Measurements from ENCODE around the gene FRS3.

The FRS3 gene

GRCh38 chr6:41734666-41735426 is 44.9 kb downstream of the FRS3 start:
- H3K79me1 ChIP-seq (ENCODE audit: low read length) = no peaks in the 10 kb centered on the region
- H2BK120ac ChIP-seq (ENCODE audit: low read depth, low read length) = no peak overlapping the region
- H3K9ac ChIP-seq (ENCODE audit: low read length) = peak overlapping the region; percentile 44
- H4K8ac ChIP-seq (ENCODE audit: low read depth, low read length) = no peak overlapping the region
- H3K27me3 ChIP-seq (ENCODE audit: insufficient read depth, low read length, poor library complexity) = no peaks in the 10 kb centered on the region
- no peak overlapping the region for H2BK5ac ChIP-seq (ENCODE audit: low read length)
- H3K4me2 ChIP-seq (ENCODE audit: low read length) = peak overlapping the region; percentile 71
- H3K23ac ChIP-seq (ENCODE audit: low read length) = no peak overlapping the region
- no CpG with 5 or more reads among the region's 76 CpGs for WGBS (ENCODE audit: extremely low coverage, insufficient coverage, low lambda C conversion rate)
- H2AK5ac ChIP-seq (ENCODE audit: low read length) = no peak overlapping the region
- peak; percentile 70 for DNase-seq
- peaks cover 6% of the 10 kb centered on the region for H3K4me1 ChIP-seq (ENCODE audit: control insufficient read depth, low read depth, low read length)
- H3K79me2 ChIP-seq (ENCODE audit: control insufficient read depth, insufficient read depth, low read length) = no peaks in the 10 kb centered on the region
- peak overlapping the region; percentile 78 for H3K56ac ChIP-seq (ENCODE audit: low read length)
- no peak overlapping the region for H3K4ac ChIP-seq (ENCODE audit: low read depth, low read length)
- H3K27ac ChIP-seq (ENCODE audit: low read depth, low read length) = no peak overlapping the region
- no peaks in the 10 kb centered on the region for H3K36me3 ChIP-seq (ENCODE audit: control insufficient read depth, insufficient read depth, low read length)
- H3K18ac ChIP-seq (ENCODE audit: low read length) = peak overlapping the region; percentile 44
- peak overlapping the region; percentile 35 for H3K4me3 ChIP-seq (ENCODE audit: low read length)
- no peak overlapping the region for H4K5ac ChIP-seq (ENCODE audit: low read length)
- no peak overlapping the region for H2BK15ac ChIP-seq (replicated peaks; ENCODE audit: low read depth)

- Histone ChIP-seq H3K27me3 (ENCODE audit: insufficient read depth, low read length, poor library complexity) (no peaks in the 10 kb centered on the region), H3K4ac (ENCODE audit: low read depth, low read length) (no peak overlapping the region), H3K56ac (ENCODE audit: low read length) (peak overlapping the region; percentile 78), H3K4me2 (ENCODE audit: low read length) (peak overlapping the region; percentile 74), H3K79me2 (ENCODE audit: control insufficient read depth, insufficient read depth, low read length) (no peaks in the 10 kb centered on the region), H3K18ac (ENCODE audit: low read length) (peak overlapping the region; percentile 44), H2BK5ac (ENCODE audit: low read length) (no peak overlapping the region), H2BK120ac (ENCODE audit: low read depth, low read length) (no peak overlapping the region), H2BK15ac (replicated peaks; ENCODE audit: low read depth) (no peak overlapping the region), H3K4me1 (ENCODE audit: control insufficient read depth, low read depth, low read length) (peaks cover 6% of the 10 kb centered on the region), H3K79me1 (ENCODE audit: low read length) (no peaks in the 10 kb centered on the region), H4K8ac (ENCODE audit: low read depth, low read length) (no peak overlapping the region), H3K4me3 (ENCODE audit: low read length) (peak overlapping the region; percentile 38), H4K5ac (ENCODE audit: low read length) (no peak overlapping the region), H3K36me3 (ENCODE audit: control insufficient read depth, insufficient read depth, low read length) (no peaks in the 10 kb centered on the region), H3K27ac (ENCODE audit: low read depth, low read length) (no peak overlapping the region), H3K9ac (ENCODE audit: low read length) (peak overlapping the region; percentile 55), H3K23ac (ENCODE audit: low read length) (no peak overlapping the region), H2AK5ac (ENCODE audit: low read length) (no peak overlapping the region)
- DNase-seq = peak; percentile 76
- WGBS (ENCODE audit: extremely low coverage, insufficient coverage, low lambda C conversion rate) = no CpG with 5 or more reads among the region's 73 CpGs
Measured at GRCh38 chr6:41733707-41734665, 45.7 kb downstream of the FRS3 start.

GRCh38 chr6:41733360-41733706 is 46.4 kb downstream of the FRS3 start:
- Histone ChIP-seq H3K27me3 (ENCODE audit: insufficient read depth, low read length, poor library complexity) (no peaks in the 10 kb centered on the region), H3K9ac (ENCODE audit: low read length) (peak overlapping the region; percentile 23), H2BK5ac (ENCODE audit: low read length) (no peak overlapping the region), H3K79me1 (ENCODE audit: low read length) (no peaks in the 10 kb centered on the region), H3K23ac (ENCODE audit: low read length) (no peak overlapping the region), H3K4me1 (ENCODE audit: control insufficient read depth, low read depth, low read length) (peaks cover 6% of the 10 kb centered on the region), H3K27ac (ENCODE audit: low read depth, low read length) (no peak overlapping the region), H2AK5ac (ENCODE audit: low read length) (no peak overlapping the region), H3K4me3 (ENCODE audit: low read length) (no peak overlapping the region), H4K5ac (ENCODE audit: low read length) (no peak overlapping the region), H3K18ac (ENCODE audit: low read length) (no peak overlapping the region), H2BK15ac (replicated peaks; ENCODE audit: low read depth) (no peak overlapping the region), H3K4ac (ENCODE audit: low read depth, low read length) (no peak overlapping the region), H3K56ac (ENCODE audit: low read length) (no peak overlapping the region), H3K4me2 (ENCODE audit: low read length) (peak overlapping the region; percentile 74), H3K36me3 (ENCODE audit: control insufficient read depth, insufficient read depth, low read length) (no peaks in the 10 kb centered on the region), H3K79me2 (ENCODE audit: control insufficient read depth, insufficient read depth, low read length) (no peaks in the 10 kb centered on the region), H4K8ac (ENCODE audit: low read depth, low read length) (no peak overlapping the region), H2BK120ac (ENCODE audit: low read depth, low read length) (no peak overlapping the region)
- WGBS (ENCODE audit: extremely low coverage, insufficient coverage, low lambda C conversion rate) = no CpG with 5 or more reads among the region's 11 CpGs
- peak; percentile 23 for DNase-seq

DNA sequence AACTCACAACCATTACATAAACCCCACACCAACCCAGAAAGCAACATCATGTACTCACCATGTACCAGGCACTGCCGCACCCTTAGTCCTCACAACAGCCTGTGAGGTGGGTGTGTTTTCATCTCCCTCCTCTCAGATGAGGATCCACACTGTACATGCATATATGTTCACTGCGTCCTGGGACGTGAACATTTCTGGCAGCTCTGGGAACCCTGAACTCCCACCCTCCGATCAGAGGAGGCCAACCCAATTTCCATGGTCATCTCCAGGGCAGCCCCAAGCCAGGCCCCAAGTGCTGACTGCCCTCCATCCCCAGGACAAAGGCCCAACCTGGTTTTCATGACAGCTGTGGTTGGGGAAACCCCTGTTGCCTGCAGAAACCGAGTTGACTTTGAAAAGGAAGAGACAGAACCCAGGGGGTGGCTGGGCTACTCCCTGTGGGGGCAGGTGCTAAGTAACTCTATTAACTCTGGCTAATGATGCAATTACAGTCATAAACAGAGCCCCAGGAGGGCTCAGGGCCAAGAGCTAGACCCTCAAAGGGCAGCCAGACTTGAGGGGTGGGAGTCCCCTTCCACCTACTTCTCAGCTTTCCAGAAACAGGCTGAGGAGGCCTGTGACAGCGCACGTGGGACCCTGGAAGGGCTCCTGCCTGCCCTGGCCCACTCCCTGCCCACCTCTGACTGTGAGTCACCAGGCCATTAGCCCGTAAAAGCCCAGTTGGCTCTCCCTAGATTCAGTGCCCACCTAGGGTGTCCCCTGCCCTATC is 46.9 kb downstream of the FRS3 start:
- Histone ChIP-seq H3K4me3 (ENCODE audit: low read length) (no peak overlapping the region), H3K18ac (ENCODE audit: low read length) (no peak overlapping the region), H2BK5ac (ENCODE audit: low read length) (no peak overlapping the region), H3K4me2 (ENCODE audit: low read length) (no peak overlapping the region), H3K36me3 (ENCODE audit: control insufficient read depth, insufficient read depth, low read length) (no peaks in the 10 kb centered on the region), H3K79me1 (ENCODE audit: low read length) (no peaks in the 10 kb centered on the region), H4K8ac (ENCODE audit: low read depth, low read length) (no peak overlapping the region), H2BK15ac (replicated peaks; ENCODE audit: low read depth) (no peak overlapping the region), H3K23ac (ENCODE audit: low read length) (no peak overlapping the region), H3K9ac (ENCODE audit: low read length) (no peak overlapping the region), H2BK120ac (ENCODE audit: low read depth, low read length) (no peak overlapping the region), H3K27me3 (ENCODE audit: insufficient read depth, low read length, poor library complexity) (no peaks in the 10 kb centered on the region), H3K27ac (ENCODE audit: low read depth, low read length) (no peak overlapping the region), H3K79me2 (ENCODE audit: control insufficient read depth, insufficient read depth, low read length) (no peaks in the 10 kb centered on the region), H4K5ac (ENCODE audit: low read length) (no peak overlapping the region), H2AK5ac (ENCODE audit: low read length) (no peak overlapping the region), H3K56ac (ENCODE audit: low read length) (no peak overlapping the region), H3K4ac (ENCODE audit: low read depth, low read length) (no peak overlapping the region), H3K4me1 (ENCODE audit: control insufficient read depth, low read depth, low read length) (peaks cover 6% of the 10 kb centered on the region)
- DNase-seq = peak; percentile 30
- WGBS (ENCODE audit: extremely low coverage, insufficient coverage, low lambda C conversion rate) = no CpG with 5 or more reads among the region's 8 CpGs

DNA sequence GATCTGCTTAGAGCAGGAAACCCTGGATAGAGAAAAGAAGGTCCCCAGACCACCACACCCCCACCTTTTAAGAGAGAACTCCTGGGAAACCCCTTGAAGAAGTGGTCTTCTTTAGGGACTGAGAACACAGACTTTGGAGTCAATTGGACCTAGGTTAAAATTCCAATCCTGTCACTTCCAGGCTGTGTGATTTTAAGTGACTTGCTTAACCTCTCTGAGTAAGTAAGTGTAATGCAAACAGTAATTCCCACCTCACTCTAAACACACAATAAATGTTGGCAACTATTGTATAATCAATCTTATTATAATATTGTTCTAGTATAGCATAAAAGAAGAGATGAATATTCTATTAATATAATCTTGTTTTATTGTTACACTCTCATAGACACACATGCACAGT is 47.6 kb downstream of the FRS3 start:
- Histone ChIP-seq H3K23ac (ENCODE audit: low read length) (no peak overlapping the region), H3K4ac (ENCODE audit: low read depth, low read length) (no peak overlapping the region), H4K5ac (ENCODE audit: low read length) (no peak overlapping the region), H3K18ac (ENCODE audit: low read length) (no peak overlapping the region), H3K79me2 (ENCODE audit: control insufficient read depth, insufficient read depth, low read length) (no peaks in the 10 kb centered on the region), H3K79me1 (ENCODE audit: low read length) (no peaks in the 10 kb centered on the region), H3K4me3 (ENCODE audit: low read length) (no peak overlapping the region), H3K9ac (ENCODE audit: low read length) (no peak overlapping the region), H3K4me2 (ENCODE audit: low read length) (no peak overlapping the region), H3K36me3 (ENCODE audit: control insufficient read depth, insufficient read depth, low read length) (no peaks in the 10 kb centered on the region), H4K8ac (ENCODE audit: low read depth, low read length) (no peak overlapping the region), H2BK120ac (ENCODE audit: low read depth, low read length) (no peak overlapping the region), H3K27me3 (ENCODE audit: insufficient read depth, low read length, poor library complexity) (no peaks in the 10 kb centered on the region), H2BK5ac (ENCODE audit: low read length) (no peak overlapping the region), H2BK15ac (replicated peaks; ENCODE audit: low read depth) (no peak overlapping the region), H3K27ac (ENCODE audit: low read depth, low read length) (no peak overlapping the region), H2AK5ac (ENCODE audit: low read length) (no peak overlapping the region), H3K56ac (ENCODE audit: low read length) (no peak overlapping the region), H3K4me1 (ENCODE audit: control insufficient read depth, low read depth, low read length) (peaks cover 6% of the 10 kb centered on the region)
- DNase-seq = no peak
